Cortex of kidney (tissue), 1 donor: Measurements from ENCODE around the gene ABHD16B.
"Not testable (repeated sequence)": the region's sequence is repeated elsewhere in the genome, so short reads cannot be mapped to it uniquely, and the experiment has no call there.

Experiments
- DNase-seq: peaks from one replicate; lab custom pipeline; 2025; lab: John Stamatoyannopoulos, UW

Gene ABHD16B

DNA sequence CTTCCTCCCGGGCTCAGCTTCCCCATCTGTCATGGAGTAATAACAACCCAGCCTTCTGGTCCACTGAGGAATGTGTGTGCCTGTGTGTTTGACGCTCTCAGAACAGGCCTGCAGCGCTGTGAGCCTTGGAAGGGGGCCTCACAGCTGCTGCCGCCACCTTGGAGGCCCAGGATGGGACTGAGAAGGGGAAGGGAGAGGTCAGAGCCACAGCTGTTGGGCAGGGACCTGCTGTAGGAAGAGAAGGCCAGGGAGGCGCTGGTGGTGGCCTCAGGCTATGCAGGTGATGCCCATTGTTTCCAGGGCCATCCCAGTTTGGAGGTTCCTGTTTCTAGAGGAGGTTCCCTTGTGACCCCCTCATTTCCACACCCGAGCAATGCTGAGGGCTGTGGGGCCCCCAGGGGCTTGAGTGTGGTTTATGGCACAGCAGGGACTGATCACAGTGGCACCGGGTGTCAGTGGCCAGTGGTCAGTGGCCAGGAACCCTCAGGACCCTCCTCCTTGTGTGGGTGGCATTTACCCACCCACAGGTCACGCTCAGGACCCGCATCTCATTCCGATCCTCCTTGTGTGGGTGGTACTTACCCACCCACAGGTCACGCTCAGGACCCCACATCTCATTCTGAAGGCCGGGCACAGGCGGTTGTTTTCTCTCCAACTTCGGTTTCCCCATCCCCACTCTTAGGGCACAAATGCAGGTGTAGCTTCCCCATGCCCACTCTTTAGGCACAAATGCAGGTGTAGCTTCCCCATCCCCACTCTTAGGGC, 17.8 kb downstream of the ABHD16B start:
- DNase-seq, result no peak

DNA sequence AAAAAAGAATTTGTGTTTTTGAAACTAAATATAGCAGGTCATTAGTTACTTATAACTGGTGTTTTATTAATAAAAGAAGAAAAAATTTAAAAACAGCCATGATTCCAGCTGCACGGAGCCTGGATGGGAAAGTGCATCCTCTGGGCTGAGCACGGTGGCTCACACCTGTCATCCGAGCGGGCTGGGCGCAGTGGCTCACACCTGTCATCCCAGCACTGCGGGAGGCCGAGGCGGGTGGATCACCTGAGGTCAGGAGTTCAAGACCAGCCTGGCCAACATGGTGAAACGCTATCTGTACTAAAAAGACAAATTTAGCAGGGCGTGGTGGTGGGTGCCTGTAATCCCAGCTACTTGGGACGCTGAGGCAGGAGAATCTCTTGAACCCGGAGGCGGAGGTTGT, 19.6 kb downstream of the ABHD16B start:
- not testable (repeated sequence) for DNase-seq

DNA sequence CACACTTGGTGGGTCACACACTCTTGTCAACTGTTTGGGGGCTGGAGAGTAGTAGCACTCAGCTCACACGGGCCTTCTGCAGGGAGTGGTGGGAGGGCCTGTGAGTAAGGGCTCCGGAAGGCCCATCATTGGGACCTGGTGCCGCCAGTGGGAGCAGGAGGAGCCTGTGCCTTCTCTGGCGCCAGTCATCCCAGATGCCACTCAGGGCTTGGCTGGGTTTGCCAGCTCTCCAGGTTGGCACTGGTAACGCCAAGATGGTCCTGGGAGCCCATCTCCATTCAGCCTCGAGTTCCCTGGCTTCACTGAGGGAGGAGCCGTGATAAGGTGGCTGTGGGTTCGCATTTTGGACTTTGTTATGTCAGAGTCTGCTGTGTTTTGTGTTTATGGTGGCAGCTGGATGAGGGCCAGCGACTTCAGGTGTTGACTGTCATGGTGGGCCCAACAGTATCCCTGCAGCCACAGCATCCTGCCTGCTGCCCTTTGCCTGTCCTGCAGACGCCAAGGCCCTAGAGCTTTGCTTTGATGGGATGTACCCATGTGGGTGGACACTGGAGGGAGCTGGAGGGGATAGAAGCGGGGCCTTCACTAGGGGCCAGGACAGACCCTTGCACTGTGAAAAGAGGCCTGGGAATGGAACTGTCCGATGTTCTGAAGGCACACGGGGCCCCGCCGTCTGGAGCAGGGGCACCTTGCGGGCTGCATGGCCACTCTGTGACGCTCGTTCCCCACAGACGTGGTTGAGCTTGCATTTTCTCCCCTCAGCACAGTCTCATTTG, 20.3 kb downstream of the ABHD16B start:
- no peak for DNase-seq

DNA sequence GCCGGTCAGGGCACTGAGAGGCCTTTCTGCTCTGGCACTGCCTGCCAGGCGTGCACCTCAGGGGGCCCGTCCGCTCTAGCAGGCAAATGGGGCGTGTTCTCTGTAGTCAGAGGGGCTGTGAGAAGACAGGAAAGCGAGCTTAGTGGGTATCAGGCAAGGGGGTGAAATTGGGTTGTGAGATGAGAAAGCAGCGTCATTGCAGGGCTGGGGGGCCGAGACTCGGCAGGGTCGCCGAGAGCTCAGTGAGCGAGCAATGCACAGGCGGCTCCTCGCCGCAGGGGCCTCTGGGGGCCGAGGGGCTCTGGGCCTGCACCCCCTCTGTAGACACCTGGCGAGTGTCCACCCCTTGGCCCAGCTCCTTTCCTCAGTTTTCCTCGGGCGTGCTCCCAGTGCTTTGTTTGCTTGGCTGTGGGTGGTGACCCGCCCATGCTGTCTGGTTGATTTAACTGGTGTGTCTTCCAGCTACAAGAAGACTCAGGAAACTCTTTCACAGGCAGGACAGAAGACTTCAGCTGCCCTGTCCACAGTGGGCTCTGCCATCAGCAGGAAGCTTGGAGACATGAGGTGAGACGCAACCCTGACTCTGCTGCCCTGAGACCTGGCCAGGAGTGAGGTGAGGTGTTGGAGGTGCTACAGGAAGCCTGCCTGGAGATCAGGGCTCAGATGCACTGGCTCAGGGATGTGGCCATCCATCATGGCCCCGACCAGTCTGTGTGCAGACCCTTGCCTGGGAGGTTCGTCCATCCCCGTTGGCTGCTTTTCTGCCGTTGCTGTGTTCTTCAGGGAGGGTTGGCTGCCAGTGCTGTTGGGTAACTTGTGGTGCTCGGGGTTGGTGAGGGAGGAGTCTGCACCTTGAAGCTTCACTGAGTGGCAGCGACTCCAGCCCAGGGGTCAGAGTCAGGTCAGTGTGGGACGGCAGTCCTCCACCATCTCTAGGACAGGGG, 21.2 kb downstream of the ABHD16B start:
- no peak for DNase-seq

DNA sequence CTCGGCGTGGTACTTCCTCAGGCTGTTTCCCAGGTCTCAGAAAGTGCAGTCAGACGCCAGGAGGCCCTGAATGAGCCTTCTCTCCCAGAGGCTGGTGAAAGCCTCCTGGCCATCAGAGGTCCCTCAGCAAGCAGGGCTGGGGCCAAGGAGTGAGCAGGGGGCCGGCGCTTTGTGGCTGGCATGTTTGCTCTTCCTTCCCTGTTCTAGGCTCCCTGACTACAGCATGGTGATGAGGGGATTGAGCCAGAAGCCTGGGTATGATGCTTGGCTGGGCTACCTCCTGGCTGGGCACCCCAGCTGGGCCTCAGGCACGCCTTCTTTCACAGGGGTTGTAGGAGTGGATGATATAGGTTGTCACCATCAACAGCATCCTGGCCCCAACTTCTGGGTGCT, 21.9 kb downstream of the ABHD16B start:
- no peak for DNase-seq

DNA sequence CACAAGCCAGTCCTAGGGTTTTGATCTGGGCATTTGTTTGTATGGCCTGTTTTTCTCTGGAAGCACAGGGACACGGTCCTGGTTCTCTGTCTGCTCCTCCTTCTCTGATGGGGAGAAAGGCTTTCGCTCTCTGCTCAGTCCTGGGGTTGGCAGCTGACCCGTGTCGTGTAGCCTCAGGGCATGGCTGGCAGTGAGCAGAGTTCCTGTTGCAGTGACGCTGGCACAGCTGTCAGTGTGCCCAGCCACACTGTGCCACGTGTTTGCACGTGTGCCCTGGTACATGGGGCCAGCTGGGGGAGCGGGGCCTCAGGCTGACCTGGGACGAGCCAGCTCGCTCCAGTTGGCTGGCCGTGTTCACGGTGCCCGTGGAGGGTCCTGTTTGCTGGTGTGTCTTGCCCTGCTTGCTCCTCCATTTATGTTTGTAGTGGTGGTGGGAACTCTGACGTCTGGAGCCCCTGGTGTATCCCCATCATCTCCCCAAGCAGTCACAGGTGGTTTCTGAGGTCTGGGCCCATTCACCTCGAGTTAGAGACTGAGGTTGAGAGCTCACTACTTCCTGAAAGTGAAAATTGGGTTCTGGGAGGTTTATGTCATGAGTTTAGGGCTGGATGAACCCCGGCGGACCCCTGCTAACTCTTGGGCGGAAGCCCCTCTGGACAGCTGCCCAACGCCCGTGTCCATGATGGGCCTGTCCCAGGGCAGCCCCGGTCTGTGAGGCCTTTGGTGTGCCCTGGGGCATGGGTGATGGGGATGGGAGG, 23.4 kb downstream of the ABHD16B start:
- DNase-seq, result no peak

DNA sequence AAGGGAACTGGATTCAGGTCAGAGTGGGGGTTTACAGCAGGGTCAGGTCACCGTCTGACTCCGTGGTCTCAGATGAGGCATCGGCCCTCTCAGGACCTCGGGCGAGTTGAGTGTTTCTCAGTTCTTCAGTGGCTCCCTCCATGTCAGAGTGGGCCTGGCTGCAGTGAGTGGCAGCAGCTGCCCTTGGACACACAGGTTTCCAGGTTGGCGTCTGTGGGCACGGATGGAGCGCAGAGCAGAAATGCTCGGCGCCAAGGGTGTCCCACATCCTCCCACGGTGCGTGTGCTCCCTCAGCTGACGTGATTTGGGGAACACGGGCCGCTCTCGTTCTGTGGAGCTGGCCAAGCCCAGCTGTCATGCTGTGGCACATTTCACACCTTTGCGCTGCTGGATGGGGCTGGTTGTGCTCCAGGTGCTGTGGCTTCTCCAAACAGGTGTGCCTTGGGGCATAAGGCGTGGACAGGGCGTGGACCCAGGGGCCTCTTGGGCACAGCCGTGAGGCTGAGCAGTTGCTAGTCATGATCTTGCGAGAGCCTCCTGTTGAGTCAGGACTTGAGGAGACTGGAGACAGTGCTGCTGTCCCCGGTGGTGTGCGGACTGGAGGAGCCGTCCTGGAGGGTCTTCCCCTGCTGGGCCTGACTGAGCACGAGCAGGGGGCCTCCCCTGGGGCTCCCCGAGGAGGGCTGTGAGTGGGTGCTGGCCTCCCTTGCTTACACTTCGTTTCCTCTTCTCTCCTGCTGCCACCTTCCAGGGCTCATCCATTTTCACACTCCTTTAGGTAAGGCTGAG, 24.2 kb downstream of the ABHD16B start:
- DNase-seq, result no peak

DNA sequence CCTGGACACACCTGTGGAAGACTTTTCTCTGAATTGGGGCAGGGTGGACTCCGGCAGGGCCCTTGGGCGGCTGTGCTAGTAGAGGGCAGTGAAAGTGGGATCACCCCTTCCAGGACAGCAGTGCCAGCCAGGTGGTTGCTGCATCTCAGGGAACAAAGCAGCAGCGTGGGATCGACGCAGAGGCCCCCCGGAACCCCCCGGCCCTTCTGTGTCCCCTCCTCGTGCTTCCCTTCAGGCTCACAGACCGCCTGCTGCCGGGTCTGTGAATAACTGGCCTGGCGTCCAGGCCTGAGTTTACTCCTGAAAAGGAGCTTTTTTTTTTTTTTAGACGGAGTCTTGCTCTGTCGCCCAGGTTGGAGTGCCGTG, 24.7 kb downstream of the ABHD16B start:
- no peak for DNase-seq

DNA sequence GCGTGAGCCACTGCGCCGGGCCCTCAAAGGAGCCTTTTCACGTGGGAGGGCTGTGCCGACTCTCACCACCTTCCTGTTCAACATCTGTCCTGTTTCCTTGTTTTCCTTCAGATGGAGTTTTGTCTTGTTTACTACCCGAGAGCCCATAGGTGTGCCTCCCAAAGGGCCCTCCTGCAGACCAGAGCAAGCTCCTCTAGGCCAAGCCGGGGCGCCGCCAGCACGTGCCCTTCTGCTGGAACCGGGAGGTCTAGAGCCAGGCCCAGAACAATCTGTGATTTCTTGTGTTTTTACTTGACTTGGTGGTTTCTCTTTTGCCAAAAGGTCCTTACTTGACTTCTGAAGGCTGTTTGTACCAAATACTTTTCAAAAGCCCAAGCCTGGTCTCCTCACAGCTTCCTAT, 25.6 kb downstream of the ABHD16B start:
- DNase-seq, result no peak

DNA sequence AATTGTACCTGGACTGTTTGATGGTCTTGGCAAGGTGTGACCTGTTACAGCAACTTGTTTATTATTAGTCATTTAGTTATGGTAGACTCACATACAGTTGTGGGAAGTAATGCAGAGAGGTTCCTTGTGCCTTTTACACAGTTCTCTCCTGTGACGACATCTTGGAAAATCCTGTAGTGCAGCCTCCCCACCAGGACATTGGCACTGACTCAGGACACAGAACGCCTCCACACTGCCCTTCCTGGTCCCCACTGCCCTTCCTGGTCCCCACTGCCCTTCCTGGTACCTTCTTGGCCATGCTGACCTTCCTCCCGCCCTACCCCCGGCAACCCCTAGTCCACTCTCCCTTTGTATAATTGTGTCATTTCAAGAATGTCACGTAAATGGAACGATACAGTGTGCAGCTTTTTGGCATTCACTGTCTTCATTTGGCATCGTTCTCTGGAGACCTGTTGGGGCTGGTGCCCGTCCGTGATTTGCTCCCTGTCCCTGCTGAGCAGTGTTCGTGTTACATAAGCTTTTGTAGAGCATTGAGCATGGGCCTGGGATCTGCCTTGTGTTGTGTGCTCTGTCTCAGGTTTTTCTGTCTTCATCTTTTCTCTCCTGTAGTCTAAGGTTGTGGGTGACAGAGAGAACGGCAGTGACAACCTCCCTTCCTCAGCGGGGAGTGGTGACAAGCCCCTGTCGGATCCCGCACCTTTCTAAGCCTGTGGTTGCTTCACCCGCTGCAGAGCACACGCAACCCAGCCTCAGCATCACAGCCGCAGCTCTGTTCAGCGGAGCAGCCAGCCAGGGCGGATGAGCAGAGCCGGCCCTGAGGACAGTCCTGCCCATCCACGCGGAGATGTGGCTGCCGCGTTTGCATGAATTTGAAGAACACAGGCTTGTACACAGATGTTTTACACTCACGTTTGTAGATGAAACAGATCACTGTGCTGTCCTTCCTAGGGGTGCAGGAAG, 28.2 kb downstream of the ABHD16B start:
- DNase-seq, result no peak

DNA sequence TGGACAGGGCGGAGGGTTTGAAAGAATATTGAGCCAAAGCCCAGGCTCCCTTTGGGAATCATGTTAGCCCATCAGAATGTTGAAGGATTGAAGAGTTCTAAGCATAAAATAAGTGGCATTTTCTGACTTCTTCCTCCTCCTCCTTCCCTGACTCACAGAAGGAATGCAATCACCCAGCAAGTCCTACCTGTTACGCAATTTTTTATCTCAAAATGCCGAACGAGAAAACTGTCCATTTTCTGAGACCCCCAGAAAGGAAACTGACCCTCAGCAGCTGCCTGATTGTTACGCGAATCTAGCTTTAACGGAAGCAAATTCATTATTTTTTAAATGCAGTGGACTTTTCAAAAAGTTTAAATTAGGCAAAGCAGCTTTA, 28.9 kb downstream of the ABHD16B start:
- no peak for DNase-seq

DNA sequence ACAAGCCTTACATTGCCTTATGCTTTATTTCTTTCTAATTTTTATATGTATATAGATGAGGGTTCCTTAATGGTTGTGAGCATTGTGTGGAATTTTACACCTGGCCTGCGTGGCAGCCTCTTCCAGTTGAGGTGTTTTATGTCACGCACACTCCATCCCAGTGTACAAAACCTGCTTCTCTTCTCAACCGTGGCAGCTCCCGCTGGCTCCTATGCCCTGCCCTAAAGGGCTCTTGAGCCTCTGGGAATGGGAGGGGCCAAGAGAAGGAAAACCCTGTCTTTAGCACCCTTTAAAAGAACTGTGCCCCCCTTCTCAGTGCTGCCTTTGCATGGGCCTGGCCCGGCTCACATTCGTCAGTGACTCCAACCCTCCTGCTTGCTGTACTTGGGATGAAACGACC, 29.3 kb downstream of the ABHD16B start:
- DNase-seq, result no peak

DNA sequence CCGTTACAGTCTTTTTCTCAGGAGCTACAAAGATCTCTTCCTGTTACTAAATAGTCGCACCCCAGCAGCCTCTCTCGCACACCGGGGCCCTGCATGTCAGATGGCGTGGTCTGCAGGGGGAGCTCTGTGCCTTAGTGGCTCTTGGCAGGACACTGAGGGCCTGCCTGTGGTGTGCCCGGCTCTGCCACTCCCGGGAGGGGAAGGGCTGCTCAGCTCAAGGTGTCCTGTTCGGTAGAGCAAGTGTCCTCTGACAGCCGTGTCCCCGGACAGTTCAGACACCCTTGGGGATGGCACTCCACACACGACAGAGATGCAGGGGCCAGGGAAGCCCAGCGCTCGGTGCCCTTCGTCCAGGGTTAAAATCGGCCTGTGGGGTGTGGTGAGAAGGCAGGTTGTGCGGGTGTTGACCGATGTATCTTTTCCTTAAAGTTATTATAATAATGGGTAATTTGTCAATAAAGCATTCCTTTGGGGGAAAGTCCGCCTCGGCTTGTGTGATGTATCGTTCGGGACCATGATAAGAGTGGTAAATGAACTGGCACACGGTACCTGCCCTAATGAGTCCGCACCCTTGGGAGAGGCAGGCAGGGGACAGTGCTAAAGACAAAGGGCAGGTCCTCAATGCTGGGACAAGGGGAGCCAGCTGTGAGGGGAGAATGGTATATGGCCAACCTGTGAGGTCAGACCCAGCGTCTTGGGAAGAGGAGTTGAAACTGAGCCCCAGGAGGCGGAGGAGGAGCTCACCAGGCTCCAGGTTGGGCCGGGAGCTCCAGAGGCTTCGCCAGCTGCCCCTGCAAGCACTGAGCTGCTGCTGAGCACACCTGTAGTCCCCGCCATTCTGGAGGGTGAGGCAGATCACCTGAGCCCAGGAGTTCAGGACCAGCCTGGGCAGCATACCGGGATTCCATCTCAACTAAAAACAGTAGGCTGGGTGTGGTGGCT, 30.0 kb downstream of the ABHD16B start:
- DNase-seq, result no peak

DNA sequence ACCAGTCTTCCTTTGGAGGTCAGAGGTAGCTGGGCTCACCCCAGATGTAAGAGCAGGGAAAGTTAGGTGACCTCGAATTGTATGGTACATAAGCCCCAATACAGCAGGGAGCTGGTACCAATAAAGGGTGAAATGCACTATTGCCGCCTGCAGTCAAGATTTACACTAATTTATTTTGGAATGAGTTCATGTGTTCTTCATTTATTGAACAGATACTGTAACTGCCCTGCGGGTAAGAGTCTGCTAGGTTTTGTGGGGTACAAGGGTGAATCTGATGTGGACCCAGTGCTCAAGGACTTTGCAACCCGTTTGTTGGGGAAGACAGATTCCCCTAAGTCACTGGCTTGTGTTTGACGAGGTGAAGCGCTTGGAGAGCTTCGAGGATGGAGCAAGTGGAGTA, 31.1 kb downstream of the ABHD16B start:
- DNase-seq, result no peak

DNA sequence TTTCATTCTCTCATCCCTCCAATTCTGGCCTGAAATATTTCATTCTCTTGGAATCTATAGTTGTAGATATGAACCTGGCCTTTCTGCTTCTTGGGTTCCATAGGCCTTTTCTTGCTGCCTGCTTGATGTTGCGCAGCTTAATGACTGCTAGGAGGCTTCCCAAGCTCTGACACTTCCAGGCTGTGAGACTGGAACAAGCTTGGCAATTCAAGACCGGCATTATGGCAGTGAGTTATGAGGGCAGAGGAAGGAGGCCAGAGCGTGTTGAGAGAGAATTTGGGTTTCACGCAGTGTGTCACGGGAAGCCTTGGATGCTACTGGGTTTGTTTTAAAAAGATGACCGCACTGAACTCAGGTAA, 32.7 kb downstream of the ABHD16B start:
- no peak for DNase-seq

DNA sequence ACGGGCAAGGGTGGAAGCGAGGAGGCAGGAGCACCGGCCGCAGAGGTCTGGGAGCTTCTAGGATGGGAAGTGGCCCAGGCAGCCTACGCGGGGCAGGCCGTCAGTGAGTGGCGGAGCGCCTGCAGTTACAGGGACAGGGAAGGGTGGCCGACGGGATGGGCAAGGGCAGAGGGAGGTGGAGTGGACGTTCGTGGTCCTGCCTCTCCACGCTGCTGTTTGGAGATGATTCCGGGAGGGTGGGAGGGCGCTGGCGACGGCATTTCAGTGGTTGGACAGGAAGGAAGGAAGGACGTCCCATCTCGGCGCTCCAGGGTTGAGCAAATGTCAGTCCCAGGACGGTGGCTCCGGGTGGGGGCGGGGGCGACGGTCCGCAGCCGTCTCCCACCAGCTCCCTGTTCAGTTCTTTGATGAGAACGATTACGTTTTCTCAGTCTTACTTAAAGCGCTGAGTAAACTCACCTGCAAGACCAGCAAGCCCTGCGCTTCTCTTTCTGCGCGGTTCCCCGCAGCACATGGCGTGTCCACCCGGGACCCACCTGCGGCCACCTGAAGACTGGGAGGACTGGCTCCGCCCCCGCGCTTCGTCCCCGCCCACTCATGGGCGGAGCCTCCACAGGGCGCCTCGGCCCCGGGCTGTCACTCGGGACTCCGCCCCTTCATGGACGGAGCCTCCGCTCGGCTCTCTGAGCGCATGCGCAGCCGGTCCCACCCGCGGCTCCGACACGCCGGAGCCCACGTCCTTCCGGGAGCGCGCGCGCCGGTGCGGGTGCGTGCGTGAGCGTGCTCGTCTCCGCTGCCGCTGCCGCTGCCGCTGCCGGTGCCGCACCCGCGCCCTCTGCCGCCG, 33.3 kb downstream of the ABHD16B start, which contains the start of gene DNAJC5:
Gene DNAJC5, plus strand, starts transcription at position 769 of the 844 bp plus-strand sequence. CDS start 33,220 bp downstream, outside the sequence.
- DNase-seq, result peak; percentile 81

DNA sequence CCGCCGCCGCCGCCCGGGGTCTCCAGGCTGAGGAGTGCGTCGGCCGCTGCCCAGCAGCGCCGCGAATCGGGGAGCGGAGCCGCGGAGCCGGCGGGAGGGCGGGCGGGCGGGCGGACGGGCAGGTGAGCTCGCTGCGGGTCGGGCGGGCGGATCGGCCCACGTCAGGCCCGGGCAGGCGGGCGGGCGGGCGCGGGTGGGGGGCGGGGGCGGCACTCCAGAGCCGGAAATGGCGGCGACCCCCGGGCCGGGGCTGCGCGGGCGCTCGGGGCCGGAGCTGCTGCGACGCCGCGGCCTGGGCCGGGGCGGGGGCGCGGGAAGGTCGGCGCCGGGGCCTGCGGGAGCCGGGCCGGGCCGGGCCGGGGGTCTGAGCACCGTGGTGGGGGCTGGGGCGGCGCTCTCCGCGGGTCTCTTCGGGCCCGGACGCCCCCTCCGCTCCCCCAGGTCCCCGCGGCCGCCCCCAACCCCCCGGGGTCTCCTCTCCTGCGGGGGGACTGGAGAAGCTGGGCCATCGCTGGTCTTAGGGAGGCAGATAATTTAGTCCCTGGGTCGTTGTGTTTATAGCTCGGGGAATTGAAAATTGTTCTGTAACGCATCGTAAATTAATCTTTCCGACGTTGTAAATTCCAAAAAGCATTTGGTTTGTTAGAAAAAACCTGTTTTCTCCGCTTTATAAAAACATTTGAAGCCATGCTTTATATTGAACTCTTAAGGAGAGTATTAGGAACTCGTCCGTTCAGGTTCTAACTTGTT, 34.1 kb downstream of the ABHD16B start:
- no peak for DNase-seq
